Upper lobe of left lung (tissue), 6 donors: Measurements from ENCODE around the gene ABCA13. TPM values are rescaled to one million over a fixed set of nuclear protein-coding genes. Genes with fewer than 3 reads are reported as not detected.

ENCODE experiments used
- ATAC-seq, 2 donors: fragments of 200-7000 bp; cut with Tn5 transposase; one replicate each; pipeline ENCODE4 v1.9.1; 2022; ENCODE audit warnings: mild to moderate bottlenecking in 2 of 2, moderate library complexity in 2 of 2; ENCODE audit not compliant: low FRiP score in 2 of 2
- DNase-seq, 2 donors: peaks; one replicate each; pipeline ENCODE4 v3.0.0-alpha.2; 2019 to 2020
- H3K27ac ChIP-seq, 4 donors: fragments of 200-600 bp; sonication (generic); one replicate each; pipeline ENCODE4 v1.5.1; 2016 to 2019
- H3K27me3 ChIP-seq, 4 donors: fragments of 200-600 bp; sonication (generic); one replicate each; pipeline ENCODE4 v1.5.1; 2017 to 2019
- H3K36me3 ChIP-seq, 4 donors: fragments of 200-600 bp; sonication (generic); one replicate each; pipeline ENCODE4 v1.5.1; 2016 to 2019
- H3K4me1 ChIP-seq, 4 donors: fragments of 200-600 bp; sonication (generic); one replicate each; pipeline ENCODE4 v1.5.1; 2018 to 2019
- H3K4me3 ChIP-seq, 4 donors: fragments of 200-600 bp; sonication (generic); one replicate each; pipeline ENCODE4 v1.5.1; 2017 to 2019; ENCODE audit warnings: mild to moderate bottlenecking in 2 of 4, moderate library complexity in 1 of 4
- H3K9me3 ChIP-seq, 4 donors: fragments of 200-600 bp; sonication (generic); one replicate each; pipeline ENCODE4 v1.5.1; 2018 to 2019
- CTCF ChIP-seq, 6 experiments: fragments of 450-650 bp in 4 of 6; fragments of 200-600 bp in 2 of 6; sonication (generic) in 2 of 6; IDR thresholded peaks; one replicate each; pipeline ENCODE4 v1.5.1; 2016 to 2019; ENCODE audit warnings: antibody characterized with exemption in 6 of 6
- EP300 ChIP-seq, 4 donors: sonication (generic); formaldehyde crosslinking; IDR thresholded peaks; one replicate each; pipeline ENCODE4 v1.5.1; 2017; ENCODE audit warnings: antibody characterized with exemption in 4 of 4, control low read depth in 2 of 4
- POLR2A ChIP-seq, 4 donors: fragments of 450-650 bp; IDR thresholded peaks; one replicate each; pipeline ENCODE4 v1.5.1; 2016 to 2017; ENCODE audit warnings: antibody characterized with exemption in 4 of 4, mild to moderate bottlenecking in 2 of 4
- POLR2AphosphoS5 ChIP-seq, 2 donors: sonication (generic); formaldehyde crosslinking; IDR thresholded peaks; one replicate each; pipeline ENCODE4 v1.5.1; 2017; ENCODE audit warnings: antibody characterized with exemption in 2 of 2
- WGBS, 2 donors: methylation state at CpG; one replicate each; pipeline ENCODE4 v1.1.5; 2017 to 2018; 5-methylcytosine and 5-hydroxymethylcytosine counted together
- total RNA-seq, 6 donors: library from RNA; depleted of rRNA in 4 of 6; stranded (reverse); fragments of >200 nt in 4 of 6; gene quantifications; one replicate each; pipeline versions ENCODE4 v1.1.0 to v1.2.1, GENCODE V29; 2016 to 2021
- donor health status: DM: no; HTN: no; CAD: no; lungs with moderate emphysema.
- donor health status: DM: no; HTN: yes; CAD: no; lungs with severe emphysema.

ABCA13 gene
- total RNA-seq, 6 donors from 2014 or later, result 0.49 to 27.7 (median 7.1) TPM

DNA sequence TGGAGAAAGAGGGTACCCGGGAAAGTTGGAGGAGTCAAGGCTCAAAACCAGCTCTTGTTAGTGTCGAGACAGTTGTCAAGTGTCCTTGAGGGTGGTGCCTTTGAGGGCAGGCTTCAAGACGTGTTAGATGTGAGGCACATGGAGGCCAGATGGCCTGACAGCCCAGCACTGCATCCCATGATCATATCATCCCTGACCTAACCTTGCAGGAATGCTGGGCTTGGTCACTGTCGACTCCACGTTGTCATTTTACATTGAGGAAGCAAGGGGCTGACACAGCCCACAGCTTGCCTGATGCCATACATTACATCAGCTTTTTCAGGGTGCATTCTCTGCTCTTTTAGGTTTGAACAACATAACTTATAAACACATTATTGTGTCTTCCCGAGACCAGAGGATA lies 114.1 kb downstream of the ABCA13 start:
- Histone ChIP-seq H3K4me1 (no peaks in the 10 kb centered on the region), H3K36me3 (no peaks in the 10 kb centered on the region), H3K27ac (no peak overlapping the region), H3K9me3 (no peaks in the 10 kb centered on the region), H3K27me3 (no peaks in the 10 kb centered on the region), H3K4me3 (no peak overlapping the region)
- WGBS, 2 donors, result 30 to 50% methylated on average over 6 of the region's 6 CpGs
- ATAC-seq (peak in 1 of 2 donors; percentile 34), DNase-seq (no peak)
- TF ChIP-seq POLR2A (IDR thresholded peaks at IDR 0.05) (no peak), EP300 (IDR thresholded peaks at IDR 0.05) (no peak), CTCF (IDR thresholded peaks at IDR 0.05) (no peak), POLR2AphosphoS5 (IDR thresholded peaks at IDR 0.05) (no peak)

- no peak for ATAC-seq
- Histone ChIP-seq H3K4me3 (no peak overlapping the region), H3K9me3 (no peaks in the 10 kb centered on the region), H3K4me1 (no peaks in the 10 kb centered on the region), H3K27ac (no peak overlapping the region), H3K27me3 (no peaks in the 10 kb centered on the region), H3K36me3 (no peaks in the 10 kb centered on the region)
- 72 to 79% methylated on average over 5 of the region's 5 CpGs for WGBS, 2 donors
- TF ChIP-seq POLR2A (IDR thresholded peaks at IDR 0.05) (no peak), POLR2AphosphoS5 (IDR thresholded peaks at IDR 0.05) (no peak), EP300 (IDR thresholded peaks at IDR 0.05) (no peak), CTCF (IDR thresholded peaks at IDR 0.05) (no peak)
- no peak for DNase-seq
These were observed 115.6 kb downstream of the ABCA13 start for GRCh38 chr7:48286836-48287235.

DNA sequence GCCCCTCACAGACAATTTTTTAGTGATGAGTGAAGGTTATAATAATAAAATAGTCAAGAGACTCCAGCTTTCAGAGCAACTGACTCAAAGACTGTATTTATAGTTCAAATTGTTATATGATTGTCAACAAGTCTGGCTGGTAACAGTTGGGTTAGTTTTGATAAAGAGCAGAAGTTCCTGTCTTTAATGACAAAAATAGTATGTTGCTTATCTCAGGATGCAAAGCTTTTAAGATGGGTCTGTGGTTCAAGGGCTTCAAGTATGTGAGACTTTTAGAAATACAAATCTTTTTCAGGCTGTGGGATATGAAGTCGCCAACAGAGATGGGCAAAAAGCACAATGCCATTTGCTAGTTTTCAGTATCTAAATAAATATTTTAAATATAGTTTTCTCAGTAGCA lies 118.4 kb downstream of the ABCA13 start:
- no peak for DNase-seq
- WGBS, 2 donors, result 73 to 81% methylated on average over 1 of the region's 1 CpG
- TF ChIP-seq CTCF (IDR thresholded peaks at IDR 0.05), result no peak
- TF ChIP-seq POLR2A (IDR thresholded peaks at IDR 0.05), result no peak
- TF ChIP-seq EP300 (IDR thresholded peaks at IDR 0.05), result no peak
- no peak for TF ChIP-seq POLR2AphosphoS5 (IDR thresholded peaks at IDR 0.05)
- H3K4me3 ChIP-seq, result no peak overlapping the region
- no peak for ATAC-seq
- no peaks in the 10 kb centered on the region for H3K9me3 ChIP-seq
- no peaks in the 10 kb centered on the region for H3K27me3 ChIP-seq
- H3K36me3 ChIP-seq, result no peaks in the 10 kb centered on the region
- no peaks in the 10 kb centered on the region for H3K4me1 ChIP-seq
- no peak overlapping the region for H3K27ac ChIP-seq

- H3K27me3 ChIP-seq, result no peaks in the 10 kb centered on the region
- no peaks in the 10 kb centered on the region for H3K9me3 ChIP-seq
- H3K27ac ChIP-seq, result no peak overlapping the region
- WGBS, 2 donors, result 37 to 51% methylated on average over 4 of the region's 4 CpGs
- H3K4me3 ChIP-seq, result no peak overlapping the region
- no peaks in the 10 kb centered on the region for H3K36me3 ChIP-seq
- TF ChIP-seq POLR2AphosphoS5 (IDR thresholded peaks at IDR 0.05), result no peak
- no peak for TF ChIP-seq CTCF (IDR thresholded peaks at IDR 0.05)
- no peak for TF ChIP-seq POLR2A (IDR thresholded peaks at IDR 0.05)
- no peak for TF ChIP-seq EP300 (IDR thresholded peaks at IDR 0.05)
- no peaks in the 10 kb centered on the region for H3K4me1 ChIP-seq
- no peak for DNase-seq
- no peak for ATAC-seq
These were observed 121.7 kb downstream of the ABCA13 start for GRCh38 chr7:48292949-48293348.

DNA sequence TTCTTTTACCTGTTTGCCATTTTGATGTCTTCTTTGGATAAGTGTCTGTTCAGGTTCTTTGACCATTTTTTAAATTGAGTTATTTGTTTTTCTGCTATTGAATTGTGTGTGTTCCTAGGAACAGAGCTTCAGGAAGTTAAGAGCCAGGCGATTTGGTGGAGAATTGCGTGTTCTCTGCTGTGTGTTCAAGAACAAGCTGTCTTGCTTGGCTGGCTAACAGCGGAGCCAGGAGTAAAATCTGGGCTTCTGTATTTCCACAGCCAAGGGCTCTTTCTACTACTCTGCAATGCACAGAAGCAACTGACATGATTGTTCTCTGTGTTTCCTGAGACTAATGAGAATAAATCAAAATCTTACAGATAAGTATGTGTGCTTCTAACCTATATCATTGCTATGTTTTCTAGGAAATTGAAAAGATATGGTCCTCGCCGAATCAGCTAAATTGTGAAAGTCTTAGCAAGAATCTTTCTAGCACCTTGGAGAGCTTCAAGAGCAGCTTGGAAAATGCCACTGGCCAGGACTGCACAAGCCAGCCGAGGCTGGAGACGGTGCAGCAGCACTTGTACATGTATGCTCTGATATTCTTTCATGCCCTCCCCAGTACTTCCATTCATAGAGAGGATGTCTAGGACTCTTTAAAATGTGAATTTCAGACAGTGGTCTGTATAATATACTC lies 124.2 kb downstream of the ABCA13 start:
- Histone ChIP-seq H3K36me3 (no peaks in the 10 kb centered on the region), H3K27ac (no peak overlapping the region), H3K4me3 (no peak overlapping the region), H3K4me1 (no peaks in the 10 kb centered on the region), H3K27me3 (no peaks in the 10 kb centered on the region), H3K9me3 (no peaks in the 10 kb centered on the region)
- 67 to 77% methylated on average over 7 of the region's 7 CpGs for WGBS, 2 donors
- TF ChIP-seq CTCF (IDR thresholded peaks at IDR 0.05), result no peak
- no peak for TF ChIP-seq EP300 (IDR thresholded peaks at IDR 0.05)
- no peak for TF ChIP-seq POLR2AphosphoS5 (IDR thresholded peaks at IDR 0.05)
- TF ChIP-seq POLR2A (IDR thresholded peaks at IDR 0.05), result no peak
- DNase-seq (no peak), ATAC-seq (no peak)
